BJ (cell line): Measurements from ENCODE around the gene RNASE4. TPM values are rescaled to one million over a fixed set of nuclear protein-coding genes. Genes with fewer than 3 reads are reported as not detected.
"Not testable (repeated sequence)": the region's sequence is repeated elsewhere in the genome, so short reads cannot be mapped to it uniquely, and the experiment has no call there.

Experiments used
- CTCF ChIA-PET: fragments of 350-600 bp; formaldehyde crosslinking; extraction: SDS; loops from one replicate; lab custom pipeline; 2021; ENCODE audit warnings: antibody characterized with exemption, inconsistent platforms; lab: Yijun Ruan, JAX
- POLR2A ChIA-PET: fragments of 300-600 bp; sonication (Branson Sonifier 250); formaldehyde crosslinking; extraction: SDS; loops from one replicate; lab custom pipeline; 2021; ENCODE audit warnings: antibody characterized with exemption; lab: Charles Lee
- DNase-seq: peaks from one replicate; pipeline ENCODE4 v3.0.0-alpha.2; 2011; ENCODE audit warnings: low read depth
- H3K27me3 ChIP-seq: 2 replicates; pipeline ENCODE4 v1.6.0; 2011; ENCODE audit warnings: low read length; ENCODE audit not compliant: control insufficient read depth, insufficient read depth
- H3K36me3 ChIP-seq: 2 replicates; pipeline ENCODE4 v1.5.1; 2011; ENCODE audit warnings: low read length; ENCODE audit not compliant: control insufficient read depth, insufficient read depth
- H3K4me3 ChIP-seq: 2 replicates; pipeline ENCODE4 v1.5.1; 2011; ENCODE audit warnings: low read depth, mild to moderate bottlenecking, control low read depth, low read length
- CTCF ChIP-seq: IDR thresholded peaks from 2 replicates; pipeline ENCODE4 v1.5.1; 2011; ENCODE audit warnings: low read depth, mild to moderate bottlenecking, control low read depth, inconsistent platforms, low read length, moderate library complexity; ENCODE audit not compliant: insufficient read depth
- polyA minus RNA-seq: library from RNA; depleted of rRNA, polyadenylated mRNA; stranded (reverse); fragments of >200 nt; gene quantifications from 2 replicates; pipeline ENCODE4 v1.2.3, GENCODE V29; 2011; rRNA and poly(A)+ RNA removed
- polyA plus RNA-seq: library from polyadenylated mRNA; depleted of rRNA; stranded (reverse); fragments of >200 nt; gene quantifications from 2 replicates; pipeline ENCODE4 v1.2.3, GENCODE V29; 2011; rRNA removed

Gene RNASE4
- polyA plus RNA-seq (38.6 and 42.4 TPM in 2 replicates), polyA minus RNA-seq (11.9 and 16.1 TPM in 2 replicates)

- no peak for DNase-seq
- POLR2A ChIA-PET: interaction anchor here (0.9 kb wide), 1 partner anchor 341 kb away, joined by 4 read pairs; the partner anchor contains the start of gene PARP2
Observed at GRCh38 chr14:20683891-20684661, at the start of gene RNASE4. Gene RNASE4 (plus strand): TSS chr14:20684560. CDS start chr14:20699372, 14,812 bp downstream.

GRCh38 chr14:20641591-20641990 lies 42.8 kb upstream of the RNASE4 start, which contains the start of gene OR6S1:
Gene OR6S1 (minus strand): TSS chr14:20641691. CDS start chr14:20641691, 0 bp downstream.
- no peak for DNase-seq
- CTCF ChIA-PET: no interaction called here
- POLR2A ChIA-PET: no interaction called here
- Histone ChIP-seq H3K27me3 (no peaks in the 10 kb centered on the region), H3K36me3 (no peaks in the 10 kb centered on the region), H3K4me3 (no peak within 1 kb of the TSS)
- no peak for TF ChIP-seq CTCF

More at GRCh38 chr14:20683891-20684661, at the start of gene RNASE4:
- no peaks in the 10 kb centered on the region for H3K36me3 ChIP-seq
- CTCF ChIA-PET: interaction anchor here (1.0 to 3.7 kb wide), 9 partner anchors 12 to 356 kb away, joined by 3 to 18 read pairs (median 7); no protein-coding TSS in a partner anchor
- peak within 1 kb of the TSS; percentile 79 for H3K4me3 ChIP-seq
- no peaks in the 10 kb centered on the region for H3K27me3 ChIP-seq
- no peak for TF ChIP-seq CTCF

- no peak for DNase-seq
- H3K27me3 ChIP-seq: no peaks in the 10 kb centered on the region
- H3K4me3 ChIP-seq: no peak overlapping the region
- no peak for TF ChIP-seq CTCF
- POLR2A ChIA-PET: no interaction called here
- H3K36me3 ChIP-seq: no peaks in the 10 kb centered on the region
- CTCF ChIA-PET: interaction anchor here (0.6 to 1.1 kb wide), 3 partner anchors 49 to 415 kb away, joined by 3 read pairs; no protein-coding TSS in a partner anchor
Observed at GRCh38 chr14:20642182-20642581, 42.2 kb upstream of the RNASE4 start.

GRCh38 chr14:20642755-20643154 lies 41.6 kb upstream of the RNASE4 start:
- H3K36me3 ChIP-seq, POLR2A ChIA-PET, H3K4me3 ChIP-seq, DNase-seq, H3K27me3 ChIP-seq: not testable (repeated sequence)
- CTCF ChIA-PET: interaction anchor here (0.6 to 1.1 kb wide), 3 partner anchors 48 to 415 kb away, joined by 3 read pairs; no protein-coding TSS in a partner anchor

- Histone ChIP-seq H3K4me3 (no peak overlapping the region), H3K27me3 (no peaks in the 10 kb centered on the region), H3K36me3 (no peaks in the 10 kb centered on the region)
- ChIA-PET POLR2A (no interaction called here), CTCF (no interaction called here)
- no peak for TF ChIP-seq CTCF
- DNase-seq: no peak
Observed at GRCh38 chr14:20644520-20644919, 39.8 kb upstream of the RNASE4 start.
